Natural killer cell (primary cell): Measurements from ENCODE around the gene PPP1R36. TPM values are rescaled to one million over a fixed set of nuclear protein-coding genes. Genes with fewer than 3 reads are reported as not detected.

Experiments used
- ATAC-seq, 3 donors: fragments of 150-1000 bp in 2 of 3; fragments of 200-7000 bp in 1 of 3; cut with Tn5 transposase; 1 replicate in 1 of 3; 2 replicates in 2 of 3; pipeline ENCODE4 v1.10.0; 2021; ENCODE audit warnings: mild to moderate bottlenecking in 2 of 3, moderate library complexity in 2 of 3
- DNase-seq, 2 donors: peaks; one replicate each; pipeline versions ENCODE4 v3.0.0 to v3.0.0-alpha.2; 2013 to 2021; ENCODE audit warnings: mixed read lengths in 1 of 2
- H3K27ac ChIP-seq: one replicate; pipeline ENCODE4 v1.5.1; 2013; ENCODE audit warnings: mild to moderate bottlenecking, low read length
- H3K27me3 ChIP-seq: one replicate; pipeline ENCODE4 v1.6.1; 2013; ENCODE audit warnings: low read length; ENCODE audit not compliant: control insufficient read depth, insufficient read depth
- H3K36me3 ChIP-seq: one replicate; pipeline ENCODE4 v1.6.1; 2013; ENCODE audit warnings: low read length; ENCODE audit not compliant: control insufficient read depth, insufficient read depth
- H3K4me1 ChIP-seq: one replicate; pipeline ENCODE4 v1.6.1; 2013; ENCODE audit warnings: low read length; ENCODE audit not compliant: control insufficient read depth, insufficient read depth
- H3K4me3 ChIP-seq: one replicate; pipeline ENCODE4 v1.5.1; 2013; ENCODE audit warnings: low read length
- H3K9me3 ChIP-seq: one replicate; pipeline ENCODE4 v1.6.1; 2013; ENCODE audit warnings: low read length; ENCODE audit not compliant: control insufficient read depth, insufficient read depth
- H3K27ac Mint-ChIP-seq, 2 donors: one replicate each; pipeline ENCODE4 v1.8.0; 2022; ENCODE audit warnings: mild to moderate bottlenecking in 2 of 2, mixed read lengths in 2 of 2, moderate library complexity in 1 of 2
- H3K27me3 Mint-ChIP-seq, 2 donors: one replicate each; pipeline ENCODE4 v1.8.0; 2022; ENCODE audit warnings: low read depth in 2 of 2, mixed read lengths in 2 of 2
- H3K36me3 Mint-ChIP-seq: one replicate; pipeline ENCODE4 v1.8.0; 2022; ENCODE audit warnings: mixed read lengths
- H3K4me1 Mint-ChIP-seq, 2 donors: one replicate each; pipeline ENCODE4 v1.8.0; 2022; ENCODE audit warnings: mixed read lengths in 2 of 2
- H3K4me3 Mint-ChIP-seq: one replicate; pipeline ENCODE4 v1.8.0; 2022; ENCODE audit warnings: mild to moderate bottlenecking, moderate library complexity, mixed read lengths
- H3K9me3 Mint-ChIP-seq, 2 donors: one replicate each; pipeline ENCODE4 v1.8.0; 2022; ENCODE audit warnings: mixed read lengths in 2 of 2
- WGBS: methylation state at CpG from one replicate; pipeline ENCODE4 v1.1.7; 2013; ENCODE audit warnings: missing lambda C conversion rate; ENCODE audit not compliant: insufficient coverage; 5-methylcytosine and 5-hydroxymethylcytosine counted together
- intact Hi-C: fragments of 100-400 bp; cut with micrococcal nuclease; formaldehyde crosslinking; loops from one replicate; pipeline ENCODE4 v1.14.2; 2022
- total RNA-seq, 4 donors: library from RNA; stranded (reverse); fragments of 120-200 nt in 1 of 4; gene quantifications; one replicate each; pipeline versions ENCODE4 v1.2.3 to v1.2.4, GENCODE V29; 2013 to 2022
- TF ChIP-seq, protein P1 (sequence below): fragments of 200-600 bp; IDR thresholded peaks from one replicate; pipeline ENCODE4 v1.8.0; 2022; ENCODE audit warnings: antibody characterized with exemption

Gene PPP1R36
- total RNA-seq, 3 donors from 2014 or later (not counting 1 experiment from before 2014, with no cell fraction given) = 0.60 to 1.2 (median 1.0) TPM

DNA sequence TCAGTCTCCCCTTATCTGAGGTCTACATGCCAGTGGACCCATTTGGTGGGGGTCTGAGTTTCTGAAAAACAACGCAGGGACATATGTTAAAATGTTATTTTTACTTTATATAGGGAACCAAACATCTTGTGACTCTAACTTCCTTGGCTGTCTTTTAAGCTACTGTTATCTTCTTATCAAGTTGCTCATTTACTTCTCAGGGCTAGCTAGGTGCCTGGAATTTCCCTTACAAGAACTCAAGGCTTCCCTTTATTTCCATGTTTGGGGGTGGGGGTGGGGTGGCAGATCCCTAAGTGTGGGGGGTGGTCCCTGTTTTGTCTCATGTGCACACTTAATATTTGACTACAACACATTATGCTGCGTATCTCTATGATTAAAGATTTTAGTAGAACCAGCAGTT lies 31.6 kb downstream of the PPP1R36 start:
- Mint-ChIP-seq H3K4me1 (no peaks in the 10 kb centered on the region), H3K27ac (no peak overlapping the region), H3K9me3 (no peaks in the 10 kb centered on the region), H3K27me3 (no peaks in the 10 kb centered on the region), H3K36me3 (no peaks in the 10 kb centered on the region), H3K4me3 (no peak overlapping the region)
- no peak for DNase-seq
- Histone ChIP-seq H3K27ac (no peak overlapping the region), H3K9me3 (no peaks in the 10 kb centered on the region), H3K27me3 (no peaks in the 10 kb centered on the region), H3K4me1 (no peaks in the 10 kb centered on the region), H3K36me3 (no peaks in the 10 kb centered on the region), H3K4me3 (no peak overlapping the region)
- WGBS = 67% methylated on average over 1 of the region's 2 CpGs
- intact Hi-C loops = no loop called here
- no peak for ATAC-seq
- TF ChIP-seq, protein P1, sequence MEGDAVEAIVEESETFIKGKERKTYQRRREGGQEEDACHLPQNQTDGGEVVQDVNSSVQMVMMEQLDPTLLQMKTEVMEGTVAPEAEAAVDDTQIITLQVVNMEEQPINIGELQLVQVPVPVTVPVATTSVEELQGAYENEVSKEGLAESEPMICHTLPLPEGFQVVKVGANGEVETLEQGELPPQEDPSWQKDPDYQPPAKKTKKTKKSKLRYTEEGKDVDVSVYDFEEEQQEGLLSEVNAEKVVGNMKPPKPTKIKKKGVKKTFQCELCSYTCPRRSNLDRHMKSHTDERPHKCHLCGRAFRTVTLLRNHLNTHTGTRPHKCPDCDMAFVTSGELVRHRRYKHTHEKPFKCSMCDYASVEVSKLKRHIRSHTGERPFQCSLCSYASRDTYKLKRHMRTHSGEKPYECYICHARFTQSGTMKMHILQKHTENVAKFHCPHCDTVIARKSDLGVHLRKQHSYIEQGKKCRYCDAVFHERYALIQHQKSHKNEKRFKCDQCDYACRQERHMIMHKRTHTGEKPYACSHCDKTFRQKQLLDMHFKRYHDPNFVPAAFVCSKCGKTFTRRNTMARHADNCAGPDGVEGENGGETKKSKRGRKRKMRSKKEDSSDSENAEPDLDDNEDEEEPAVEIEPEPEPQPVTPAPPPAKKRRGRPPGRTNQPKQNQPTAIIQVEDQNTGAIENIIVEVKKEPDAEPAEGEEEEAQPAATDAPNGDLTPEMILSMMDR = no peak

DNA sequence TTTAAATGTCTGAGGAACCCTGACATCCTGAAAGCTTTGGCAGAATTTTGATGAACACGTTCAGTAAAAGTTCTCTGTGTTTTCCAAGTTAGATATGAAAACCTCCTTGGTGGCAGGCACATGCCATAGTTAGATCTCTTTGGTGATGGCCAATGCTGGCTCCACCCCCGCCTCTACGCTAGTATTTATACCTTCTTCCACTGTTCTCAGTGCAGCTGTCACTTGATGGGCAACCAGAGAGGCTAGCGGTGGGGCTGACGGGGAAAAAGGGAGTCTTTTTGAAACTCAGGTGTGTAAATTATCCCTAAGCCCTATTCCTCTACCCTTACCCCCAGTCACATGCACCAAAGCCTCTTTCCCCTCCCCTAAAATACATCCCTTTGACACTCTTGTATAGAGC lies 32.1 kb downstream of the PPP1R36 start:
- Histone ChIP-seq H3K27ac (no peak overlapping the region), H3K9me3 (no peaks in the 10 kb centered on the region), H3K36me3 (no peaks in the 10 kb centered on the region), H3K4me3 (no peak overlapping the region), H3K27me3 (no peaks in the 10 kb centered on the region), H3K4me1 (no peaks in the 10 kb centered on the region)
- DNase-seq (no peak), ATAC-seq (no peak)
- Mint-ChIP-seq H3K4me3 (no peak overlapping the region), H3K27ac (no peak overlapping the region), H3K4me1 (no peaks in the 10 kb centered on the region), H3K9me3 (no peaks in the 10 kb centered on the region), H3K27me3 (no peaks in the 10 kb centered on the region), H3K36me3 (no peaks in the 10 kb centered on the region)
- 74% methylated on average over 3 of the region's 5 CpGs for WGBS
- intact Hi-C loops = no loop called here
- TF ChIP-seq, protein P1 = no peak

DNA sequence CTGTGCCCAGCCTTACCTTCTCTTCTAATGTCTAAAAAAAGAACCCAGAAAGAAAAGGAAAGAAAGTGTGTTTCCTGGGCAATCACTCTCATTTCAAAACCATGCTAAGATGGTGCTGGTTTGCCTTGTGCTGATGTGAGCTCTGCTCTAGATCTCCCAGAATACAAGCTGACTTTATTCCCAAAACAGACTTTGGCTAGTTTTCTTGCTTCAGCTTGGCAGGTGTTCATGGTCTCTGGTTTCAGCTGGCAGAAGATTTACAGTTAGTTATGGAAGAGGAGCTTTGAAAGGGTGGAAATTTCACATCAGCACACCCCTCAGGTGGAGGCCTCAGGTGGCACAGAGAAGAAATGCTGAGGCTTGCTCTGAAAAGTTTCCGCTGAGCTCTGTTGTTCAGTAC lies 34.4 kb downstream of the PPP1R36 start:
- Histone ChIP-seq H3K4me3 (no peak overlapping the region), H3K9me3 (no peaks in the 10 kb centered on the region), H3K4me1 (no peaks in the 10 kb centered on the region), H3K27ac (no peak overlapping the region), H3K36me3 (no peaks in the 10 kb centered on the region), H3K27me3 (no peaks in the 10 kb centered on the region)
- DNase-seq = no peak
- TF ChIP-seq, protein P1 = no peak
- Mint-ChIP-seq H3K27ac (no peak overlapping the region), H3K9me3 (no peaks in the 10 kb centered on the region), H3K27me3 (no peaks in the 10 kb centered on the region), H3K4me1 (no peaks in the 10 kb centered on the region), H3K36me3 (no peaks in the 10 kb centered on the region), H3K4me3 (no peak overlapping the region)
- WGBS = 100% methylated on average over 1 of the region's 1 CpG
- intact Hi-C loops = no loop called here
- no peak for ATAC-seq

DNA sequence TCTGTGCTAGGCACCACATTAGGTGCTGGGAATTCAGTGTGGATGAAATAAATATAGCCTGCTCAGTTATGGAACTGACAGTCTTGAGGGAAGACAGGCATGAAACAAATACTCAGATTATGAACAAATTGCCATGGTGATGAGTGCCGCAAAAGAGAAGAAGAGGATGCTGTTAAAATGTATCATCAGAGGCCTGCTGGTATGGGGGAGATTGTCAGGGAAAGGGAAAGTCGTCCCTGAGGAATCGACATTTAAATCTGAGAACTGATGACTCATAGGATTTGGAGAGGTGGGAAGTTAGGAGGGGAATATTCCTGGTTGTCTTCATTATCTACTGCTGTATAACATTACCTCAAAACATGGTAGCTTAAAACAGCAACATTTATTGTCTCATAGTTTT lies 42.0 kb downstream of the PPP1R36 start:
- Mint-ChIP-seq H3K4me1 (no peaks in the 10 kb centered on the region), H3K27me3 (peaks cover 12 to 19% of the 10 kb centered on the region in 2 donors), H3K36me3 (no peaks in the 10 kb centered on the region), H3K9me3 (no peaks in the 10 kb centered on the region), H3K4me3 (no peak overlapping the region), H3K27ac (no peak overlapping the region)
- ATAC-seq = no peak
- Histone ChIP-seq H3K27ac (no peak overlapping the region), H3K4me3 (no peak overlapping the region), H3K9me3 (no peaks in the 10 kb centered on the region), H3K4me1 (no peaks in the 10 kb centered on the region), H3K36me3 (no peaks in the 10 kb centered on the region), H3K27me3 (no peaks in the 10 kb centered on the region)
- TF ChIP-seq, protein P1 = no peak
- WGBS = 92% methylated on average over 3 of the region's 3 CpGs
- intact Hi-C loops = no loop called here
- DNase-seq = no peak
